Osteocyte (in vitro differentiated cells): Measurements from ENCODE around the gene CWC27. TPM values are rescaled to one million over a fixed set of nuclear protein-coding genes. Genes with fewer than 3 reads are reported as not detected.
A peak's percentile ranks its signal among the peaks of the same experiment; 100 is the strongest.
"Not testable (repeated sequence)": the region's sequence is repeated elsewhere in the genome, so short reads cannot be mapped to it uniquely, and the experiment has no call there.

Experiments
- DNase-seq: peaks from one replicate; pipeline ENCODE4 v3.0.0; 2021; ENCODE audit warnings: mixed read lengths; ENCODE audit not compliant: unreplicated experiment; ENCODE audit errors: extremely low spot score
- H3K27ac Mint-ChIP-seq: one replicate; pipeline ENCODE4 v1.8.0; 2021; ENCODE audit warnings: mild to moderate bottlenecking, mixed read lengths; ENCODE audit not compliant: unreplicated experiment
- H3K27me3 Mint-ChIP-seq: one replicate; pipeline ENCODE4 v1.8.0; 2021; ENCODE audit warnings: mixed read lengths; ENCODE audit not compliant: unreplicated experiment
- H3K36me3 Mint-ChIP-seq: one replicate; pipeline ENCODE4 v1.8.0; 2021; ENCODE audit warnings: mixed read lengths; ENCODE audit not compliant: unreplicated experiment
- H3K4me1 Mint-ChIP-seq: one replicate; pipeline ENCODE4 v1.8.0; 2021; ENCODE audit warnings: mixed read lengths; ENCODE audit not compliant: unreplicated experiment
- H3K4me3 Mint-ChIP-seq: one replicate; pipeline ENCODE4 v1.8.0; 2021; ENCODE audit warnings: mild to moderate bottlenecking, moderate library complexity, mixed read lengths; ENCODE audit not compliant: unreplicated experiment
- H3K9me3 Mint-ChIP-seq: one replicate; pipeline ENCODE4 v1.8.0; 2021; ENCODE audit warnings: mixed read lengths; ENCODE audit not compliant: unreplicated experiment
- CTCF ChIP-seq: fragments of 200-600 bp; sonication (generic); IDR thresholded peaks from 2 replicates; pipeline ENCODE4 v1.5.0; 2021; ENCODE audit warnings: antibody characterized with exemption, mild to moderate bottlenecking, moderate library complexity
- total RNA-seq: library from RNA; stranded (reverse); gene quantifications from 2 replicates; pipeline ENCODE4 v1.2.1, GENCODE V29; 2021

The CWC27 gene
- total RNA-seq, 1 donor from 2014 or later = 24.7 TPM

- no peak for TF ChIP-seq CTCF
- H3K4me3 Mint-ChIP-seq = no peak overlapping the region
Observed at GRCh38 chr5:64929833-64930232, 161.1 kb downstream of the CWC27 start.

GRCh38 chr5:64930672-64931318 is 162.1 kb downstream of the CWC27 start:
- no peak for TF ChIP-seq CTCF
- no peak overlapping the region for H3K4me3 Mint-ChIP-seq
- H3K27ac Mint-ChIP-seq = no peak overlapping the region
- H3K36me3 Mint-ChIP-seq = no peaks in the 10 kb centered on the region
- H3K27me3 Mint-ChIP-seq = no peaks in the 10 kb centered on the region
- H3K4me1 Mint-ChIP-seq = peaks cover 5% of the 10 kb centered on the region
- no peak for DNase-seq
- peaks cover 9% of the 10 kb centered on the region for H3K9me3 Mint-ChIP-seq

More at GRCh38 chr5:64929833-64930232, 161.1 kb downstream of the CWC27 start:
- H3K4me1 Mint-ChIP-seq = peaks cover 5% of the 10 kb centered on the region
- H3K36me3 Mint-ChIP-seq = no peaks in the 10 kb centered on the region
- DNase-seq = no peak
- no peaks in the 10 kb centered on the region for H3K27me3 Mint-ChIP-seq
- H3K9me3 Mint-ChIP-seq = peaks cover 9% of the 10 kb centered on the region
- H3K27ac Mint-ChIP-seq = no peak overlapping the region

GRCh38 chr5:64939422-64939771 is 170.7 kb downstream of the CWC27 start:
- not testable (repeated sequence) for DNase-seq, H3K4me3 Mint-ChIP-seq, H3K27me3 Mint-ChIP-seq
- Mint-ChIP-seq H3K36me3 (peaks cover 14% of the 10 kb centered on the region), H3K9me3 (peaks cover 14% of the 10 kb centered on the region), H3K27ac (peak overlapping the region; percentile 45), H3K4me1 (peaks cover 16% of the 10 kb centered on the region)

- no peak for DNase-seq
- H3K4me3 Mint-ChIP-seq = no peak overlapping the region
- H3K27ac Mint-ChIP-seq = peak overlapping the region; percentile 59
- no peaks in the 10 kb centered on the region for H3K27me3 Mint-ChIP-seq
- H3K4me1 Mint-ChIP-seq = peaks cover 16% of the 10 kb centered on the region
- H3K9me3 Mint-ChIP-seq = peaks cover 14% of the 10 kb centered on the region
- H3K36me3 Mint-ChIP-seq = peaks cover 17% of the 10 kb centered on the region
- TF ChIP-seq CTCF = no peak
Observed at GRCh38 chr5:64939772-64940510, 171.2 kb downstream of the CWC27 start.

- Mint-ChIP-seq H3K27ac (no peak overlapping the region), H3K36me3 (peaks cover 13% of the 10 kb centered on the region), H3K27me3 (no peaks in the 10 kb centered on the region), H3K4me1 (peaks cover 16% of the 10 kb centered on the region), H3K4me3 (no peak overlapping the region), H3K9me3 (peaks cover 6% of the 10 kb centered on the region)
- no peak for DNase-seq
- no peak for TF ChIP-seq CTCF
Observed at GRCh38 chr5:64942460-64942859, 173.7 kb downstream of the CWC27 start.
